ENCODE results near the gene PDGFC.

DNA sequence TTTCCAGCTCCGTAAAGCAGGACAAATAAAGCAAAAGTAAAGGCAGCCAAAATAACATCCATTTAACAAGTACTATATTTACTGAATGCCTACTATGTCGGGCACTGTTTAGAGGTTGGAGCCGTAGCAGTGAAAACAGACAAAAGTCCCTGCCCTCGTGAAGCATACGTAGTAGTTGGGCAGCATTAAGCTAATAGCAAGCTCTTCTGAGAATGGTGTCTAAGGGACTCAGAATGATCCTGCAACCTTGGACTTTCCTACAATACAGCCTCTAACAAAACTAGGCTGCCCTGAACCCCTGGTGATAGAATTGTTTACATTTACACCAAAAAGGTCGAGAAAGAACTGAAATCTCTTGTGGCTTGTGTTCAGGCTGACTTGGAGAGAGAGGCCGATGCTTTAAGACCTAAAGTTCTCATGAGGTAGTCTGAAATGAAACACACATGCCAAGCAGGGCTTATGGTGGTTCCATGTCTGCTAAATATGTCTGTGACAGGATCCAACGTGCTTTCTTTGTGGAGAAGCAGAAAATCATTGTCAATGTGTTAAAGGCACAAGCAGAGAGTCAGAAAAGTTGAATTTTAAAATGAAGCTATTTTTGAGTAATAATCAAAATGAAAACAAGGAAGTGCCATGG is 898 bp upstream of the PDGFC start:
- TF ChIP-seq, protein P1, sequence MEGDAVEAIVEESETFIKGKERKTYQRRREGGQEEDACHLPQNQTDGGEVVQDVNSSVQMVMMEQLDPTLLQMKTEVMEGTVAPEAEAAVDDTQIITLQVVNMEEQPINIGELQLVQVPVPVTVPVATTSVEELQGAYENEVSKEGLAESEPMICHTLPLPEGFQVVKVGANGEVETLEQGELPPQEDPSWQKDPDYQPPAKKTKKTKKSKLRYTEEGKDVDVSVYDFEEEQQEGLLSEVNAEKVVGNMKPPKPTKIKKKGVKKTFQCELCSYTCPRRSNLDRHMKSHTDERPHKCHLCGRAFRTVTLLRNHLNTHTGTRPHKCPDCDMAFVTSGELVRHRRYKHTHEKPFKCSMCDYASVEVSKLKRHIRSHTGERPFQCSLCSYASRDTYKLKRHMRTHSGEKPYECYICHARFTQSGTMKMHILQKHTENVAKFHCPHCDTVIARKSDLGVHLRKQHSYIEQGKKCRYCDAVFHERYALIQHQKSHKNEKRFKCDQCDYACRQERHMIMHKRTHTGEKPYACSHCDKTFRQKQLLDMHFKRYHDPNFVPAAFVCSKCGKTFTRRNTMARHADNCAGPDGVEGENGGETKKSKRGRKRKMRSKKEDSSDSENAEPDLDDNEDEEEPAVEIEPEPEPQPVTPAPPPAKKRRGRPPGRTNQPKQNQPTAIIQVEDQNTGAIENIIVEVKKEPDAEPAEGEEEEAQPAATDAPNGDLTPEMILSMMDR (IDR thresholded peaks at IDR 0.05; ENCODE audit: extremely low read depth in 1 of 2, insufficient read depth in 1 of 2, low read depth in 1 of 2, low read length in 2 of 2) = no peak
- TF ChIP-seq, protein P2, sequence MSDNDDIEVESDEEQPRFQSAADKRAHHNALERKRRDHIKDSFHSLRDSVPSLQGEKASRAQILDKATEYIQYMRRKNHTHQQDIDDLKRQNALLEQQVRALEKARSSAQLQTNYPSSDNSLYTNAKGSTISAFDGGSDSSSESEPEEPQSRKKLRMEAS (IDR thresholded peaks at IDR 0.05; ENCODE audit: insufficient read depth, insufficient read length) = no peak
- TF ChIP-seq POLR2A (IDR thresholded peaks at IDR 0.05; ENCODE audit: low read depth, low read length) = no peak
- no peak for TF ChIP-seq EZH2 (IDR thresholded peaks at IDR 0.05; ENCODE audit: borderline replicate concordance, low read depth, low read length, severe bottlenecking)
- TF ChIP-seq GATA2 (IDR thresholded peaks at IDR 0.05; ENCODE audit: insufficient read depth, insufficient read length, low read depth, low read length) = no peak
- TF ChIP-seq FOS (IDR thresholded peaks at IDR 0.05; ENCODE audit: borderline replicate concordance, insufficient read depth, low read length) = no peak
- no peak for TF ChIP-seq JUN (IDR thresholded peaks at IDR 0.05; ENCODE audit: borderline replicate concordance, insufficient read depth, insufficient read length, low read depth)
- no peak for TF ChIP-seq POLR2AphosphoS5 (IDR thresholded peaks at IDR 0.05; ENCODE audit: insufficient read depth, low read depth, low read length)
- no peak for TF ChIP-seq MYC (IDR thresholded peaks at IDR 0.05; ENCODE audit: low read depth, low read length)

Measured in endothelial cell of umbilical vein (primary cell).